GM19240 (cell line): Measurements from ENCODE around the gene CXorf66.
"Not testable (repeated sequence)": the region's sequence is repeated elsewhere in the genome, so short reads cannot be mapped to it uniquely, and the experiment has no call there.

ENCODE experiments used
- DNase-seq: peaks from one replicate; pipeline ENCODE4 v3.0.0; 2011; ENCODE audit warnings: low spot score; ENCODE audit not compliant: insufficient read length

CXorf66 gene

GRCh38 chrX:139929876-139930275 lies 35.4 kb downstream of the CXorf66 start:
- no peak for DNase-seq

- DNase-seq, result no peak
Observed at GRCh38 chrX:139924696-139925095, 40.6 kb downstream of the CXorf66 start.

- no peak for DNase-seq
Observed at GRCh38 chrX:139924069-139924695, 41.1 kb downstream of the CXorf66 start.

GRCh38 chrX:139921142-139921541 lies 44.2 kb downstream of the CXorf66 start:
- DNase-seq, result not testable (repeated sequence)

- no peak for DNase-seq
Observed at GRCh38 chrX:139920316-139920715, 45.0 kb downstream of the CXorf66 start.

GRCh38 chrX:139914421-139914820 lies 50.9 kb downstream of the CXorf66 start:
- DNase-seq, result no peak

GRCh38 chrX:139909712-139910111 lies 55.6 kb downstream of the CXorf66 start:
- DNase-seq, result no peak

GRCh38 chrX:139907078-139907477 lies 58.2 kb downstream of the CXorf66 start:
- DNase-seq, result no peak

- DNase-seq, result no peak
Observed at GRCh38 chrX:139905743-139906142, 59.6 kb downstream of the CXorf66 start.
